Astrocyte of the spinal cord (primary cell): ENCODE results near the gene FOXC1.

Experiments used
- DNase-seq: peaks from one replicate; pipeline ENCODE4 v3.0.0; 2011; ENCODE audit warnings: low read depth, low spot score
- H3K4me3 ChIP-seq: 2 replicates; pipeline ENCODE4 v1.5.1; 2011; ENCODE audit warnings: low read depth, mild to moderate bottlenecking, low read length, moderate library complexity
- CTCF ChIP-seq: IDR thresholded peaks from 2 replicates; pipeline ENCODE4 v1.5.1; 2012; ENCODE audit warnings: low read depth, mild to moderate bottlenecking, low read length, inconsistent platforms
- in situ Hi-C: cut with HindIII; loops from 2 replicates; pipeline ENCODE4 v1.10.0; 2017; ENCODE audit warnings: low sequenced_read_pairs

The FOXC1 gene

DNA sequence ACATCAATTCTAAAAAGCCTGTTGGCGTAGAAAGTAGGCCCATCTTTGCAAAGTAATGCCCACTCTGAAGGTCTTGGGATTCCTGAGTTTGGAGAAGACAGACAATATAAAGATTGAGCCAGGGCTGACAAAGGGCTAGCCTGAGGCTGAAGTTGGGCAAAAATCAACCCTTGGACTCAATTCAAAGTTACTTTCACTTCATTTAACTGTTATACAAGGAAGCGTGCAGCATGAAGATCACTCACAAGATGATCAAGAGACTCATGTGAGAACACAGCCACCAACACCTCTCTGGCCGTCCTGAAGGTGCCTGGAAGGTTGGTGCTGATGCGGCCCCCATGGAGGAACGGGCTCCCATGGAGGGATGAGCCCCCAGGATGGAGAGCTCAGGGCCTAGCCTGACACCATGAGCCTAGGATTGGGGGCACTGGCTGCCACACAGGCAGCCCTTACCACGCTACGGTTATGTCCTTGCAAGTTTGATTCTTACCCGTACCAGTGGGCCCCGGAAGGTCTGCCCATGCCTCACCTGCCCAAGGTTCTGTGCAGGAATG is 26.6 kb downstream of the FOXC1 start:
- TF ChIP-seq CTCF: no peak
- no peak overlapping the region for H3K4me3 ChIP-seq
- in situ Hi-C loops: no loop called here
- DNase-seq: no peak

DNA sequence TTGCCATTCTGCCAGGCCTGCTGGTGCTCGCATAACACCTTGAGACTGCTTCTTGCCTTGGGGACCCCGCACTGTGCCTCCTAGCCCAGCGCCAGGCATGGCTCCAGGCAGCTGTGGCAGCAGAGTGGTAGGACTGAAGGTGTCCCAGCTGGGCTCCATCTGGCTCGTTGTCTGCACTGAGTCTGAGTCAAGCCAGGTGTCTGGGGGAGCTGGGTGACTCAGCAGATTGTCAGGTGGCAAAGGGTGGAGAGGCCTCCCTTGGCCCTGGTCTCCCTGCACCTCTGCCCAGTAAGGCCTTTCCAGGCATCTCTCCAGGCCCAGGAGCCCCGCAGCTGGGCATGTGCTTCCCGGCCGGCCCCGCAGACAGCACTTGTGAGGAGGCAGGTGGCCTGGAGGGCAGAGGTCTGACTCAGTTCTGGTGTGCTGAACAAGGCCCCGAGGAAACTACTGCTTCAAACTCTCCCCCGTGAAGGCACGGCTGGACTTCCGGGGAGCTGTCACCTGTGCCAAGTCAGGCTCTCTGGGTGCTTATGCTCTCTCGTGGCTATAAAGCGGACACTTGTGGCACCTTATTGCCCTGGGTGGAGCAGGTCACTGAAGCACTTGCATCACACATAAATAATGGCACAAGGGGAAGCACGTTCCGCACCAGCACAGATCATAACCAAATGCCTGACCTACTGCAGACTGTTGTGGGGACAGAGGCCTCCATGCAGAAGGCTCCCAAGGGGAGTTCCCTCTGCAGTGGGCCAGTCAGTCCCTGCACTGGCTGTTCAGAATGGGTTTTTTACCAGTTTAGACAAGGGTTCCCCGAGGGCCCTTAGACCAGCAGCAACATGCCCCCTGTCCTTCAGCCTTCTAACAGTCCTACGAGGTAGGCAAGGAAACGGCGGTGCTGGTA is 27.5 kb downstream of the FOXC1 start:
- in situ Hi-C loops: no loop called here
- no peak for TF ChIP-seq CTCF
- no peak overlapping the region for H3K4me3 ChIP-seq
- DNase-seq: no peak

- TF ChIP-seq CTCF: no peak
- in situ Hi-C loops: no loop called here
These were observed 29.7 kb downstream of the FOXC1 start for GRCh38 chr6:1639430-1639829.

GRCh38 chr6:1640476-1640875 is 30.8 kb downstream of the FOXC1 start:
- TF ChIP-seq CTCF: no peak
- DNase-seq: no peak
- in situ Hi-C loops: no loop called here
- H3K4me3 ChIP-seq: no peak overlapping the region

More at GRCh38 chr6:1639430-1639829, 29.7 kb downstream of the FOXC1 start:
- no peak for DNase-seq
- H3K4me3 ChIP-seq: no peak overlapping the region

- no peak for TF ChIP-seq CTCF
- no peak for DNase-seq
- no peak overlapping the region for H3K4me3 ChIP-seq
- in situ Hi-C loops: no loop called here
These were observed 31.7 kb downstream of the FOXC1 start for GRCh38 chr6:1641343-1641885.

GRCh38 chr6:1643111-1643510 is 33.4 kb downstream of the FOXC1 start:
- in situ Hi-C loops: no loop called here
- no peak overlapping the region for H3K4me3 ChIP-seq
- TF ChIP-seq CTCF: no peak
- no peak for DNase-seq
